Testis (tissue), 3 donors: ENCODE data around the gene TOX2. TPM values are rescaled to one million over a fixed set of nuclear protein-coding genes. Genes with fewer than 3 reads are reported as not detected.

Experiments used
- DNase-seq: peaks from one replicate; pipeline ENCODE4 v3.0.0-alpha.2; 2019
- H3K27ac ChIP-seq, 2 donors: fragments of 200-600 bp; sonication (generic); one replicate each; pipeline ENCODE4 v1.5.1; 2019
- H3K27me3 ChIP-seq: fragments of 200-600 bp; sonication (generic); one replicate; pipeline ENCODE4 v1.5.1; 2019
- H3K36me3 ChIP-seq: fragments of 200-600 bp; sonication (generic); one replicate; pipeline ENCODE4 v1.5.1; 2017; ENCODE audit warnings: low read depth; ENCODE audit errors: missing control alignments
- H3K4me1 ChIP-seq: fragments of 200-600 bp; sonication (generic); one replicate; pipeline ENCODE4 v1.5.1; 2019
- H3K4me3 ChIP-seq, 2 donors: fragments of 200-600 bp; sonication (generic); one replicate each; pipeline ENCODE4 v1.5.1; 2017 to 2019
- H3K9me3 ChIP-seq: fragments of 200-600 bp; sonication (generic); one replicate; pipeline ENCODE4 v1.5.1; 2017
- POLR2A ChIP-seq: fragments of 450-650 bp; IDR thresholded peaks from one replicate; pipeline ENCODE4 v1.6.1; 2017; ENCODE audit warnings: antibody characterized with exemption, mild to moderate bottlenecking, moderate library complexity
- WGBS, 2 donors: methylation state at CpG; one replicate each; pipeline ENCODE4 v1.1.5; 2018; 5-methylcytosine and 5-hydroxymethylcytosine counted together
- intact Hi-C: fragments of 100-400 bp; cut with DNase I; formaldehyde crosslinking; loops from one replicate; pipeline ENCODE4 v1.15.1; 2023; ENCODE audit warnings: low total_unique reads
- polyA plus RNA-seq: library from polyadenylated mRNA; stranded (reverse); fragments of 350-450 nt; fragmentation: Illumina TruSeq; extraction: RNeasy Lipid Tissue Mini Kit (QIAGEN cat#74804); gene quantifications from one replicate; pipeline ENCODE4 v1.2.3, GENCODE V29; 2014; ENCODE audit warnings: low read depth, low replicate concordance; ENCODE audit not compliant: insufficient read depth
- total RNA-seq, 2 donors: library from RNA; depleted of rRNA; stranded (reverse); fragments of >200 nt; gene quantifications; one replicate each; pipeline ENCODE4 v1.2.3, GENCODE V29; 2016
- TF ChIP-seq, protein P1 (sequence below), 3 experiments: fragments of 450-650 bp in 2 of 3; fragments of 200-600 bp in 1 of 3; sonication (generic) in 1 of 3; IDR thresholded peaks; one replicate each; pipeline ENCODE4 v1.5.1; 2016 to 2019; ENCODE audit warnings: antibody characterized with exemption in 3 of 3, mild to moderate bottlenecking in 2 of 3, moderate library complexity in 1 of 3

TOX2 gene
- total and polyA plus RNA-seq, 3 donors from 2014 or later = 43.8 to 67.0 (median 48.1) TPM

DNA sequence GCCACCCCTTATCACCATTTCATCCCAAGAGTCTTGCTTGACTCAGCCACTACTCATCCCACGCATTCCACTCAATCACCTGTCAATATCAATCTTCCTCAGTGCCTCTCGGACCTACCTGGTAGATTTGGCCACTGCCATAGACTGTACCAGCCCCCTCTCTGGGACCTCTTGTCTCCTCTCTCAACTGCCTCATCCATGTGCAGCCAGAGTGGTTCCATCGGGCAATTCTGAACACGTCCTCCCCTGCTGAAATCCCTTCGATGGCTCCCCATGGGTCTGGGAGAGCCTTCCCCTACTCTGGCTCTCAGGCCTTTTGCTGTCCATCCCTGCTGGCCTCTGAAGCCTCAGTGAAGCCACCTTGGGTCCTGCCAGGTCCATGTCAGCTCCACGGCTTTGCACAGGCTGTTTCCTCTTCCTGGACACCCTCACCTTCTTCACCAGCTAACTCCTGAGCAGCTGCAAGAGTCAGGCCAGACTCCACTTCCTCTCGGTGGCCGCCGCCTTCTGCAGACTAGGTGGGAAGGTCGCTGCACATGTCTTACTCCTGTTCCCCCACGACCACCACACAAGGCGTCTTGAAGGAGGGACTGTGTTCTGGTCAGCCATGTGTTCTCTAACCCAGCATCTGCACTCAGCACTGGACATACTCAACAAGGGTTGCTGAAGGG, 120.4 kb downstream of the TOX2 start:
- Histone ChIP-seq H3K27ac (no peak overlapping the region), H3K4me3 (no peak overlapping the region), H3K36me3 (no peaks in the 10 kb centered on the region), H3K27me3 (no peaks in the 10 kb centered on the region), H3K9me3 (no peaks in the 10 kb centered on the region), H3K4me1 (no peaks in the 10 kb centered on the region)
- WGBS, 2 donors = 84 to 85% methylated on average over 12 of the region's 12 CpGs
- TF ChIP-seq, protein P1, sequence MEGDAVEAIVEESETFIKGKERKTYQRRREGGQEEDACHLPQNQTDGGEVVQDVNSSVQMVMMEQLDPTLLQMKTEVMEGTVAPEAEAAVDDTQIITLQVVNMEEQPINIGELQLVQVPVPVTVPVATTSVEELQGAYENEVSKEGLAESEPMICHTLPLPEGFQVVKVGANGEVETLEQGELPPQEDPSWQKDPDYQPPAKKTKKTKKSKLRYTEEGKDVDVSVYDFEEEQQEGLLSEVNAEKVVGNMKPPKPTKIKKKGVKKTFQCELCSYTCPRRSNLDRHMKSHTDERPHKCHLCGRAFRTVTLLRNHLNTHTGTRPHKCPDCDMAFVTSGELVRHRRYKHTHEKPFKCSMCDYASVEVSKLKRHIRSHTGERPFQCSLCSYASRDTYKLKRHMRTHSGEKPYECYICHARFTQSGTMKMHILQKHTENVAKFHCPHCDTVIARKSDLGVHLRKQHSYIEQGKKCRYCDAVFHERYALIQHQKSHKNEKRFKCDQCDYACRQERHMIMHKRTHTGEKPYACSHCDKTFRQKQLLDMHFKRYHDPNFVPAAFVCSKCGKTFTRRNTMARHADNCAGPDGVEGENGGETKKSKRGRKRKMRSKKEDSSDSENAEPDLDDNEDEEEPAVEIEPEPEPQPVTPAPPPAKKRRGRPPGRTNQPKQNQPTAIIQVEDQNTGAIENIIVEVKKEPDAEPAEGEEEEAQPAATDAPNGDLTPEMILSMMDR (IDR thresholded peaks at IDR 0.05) = no peak
- intact Hi-C loops = no loop called here
- DNase-seq = no peak

DNA sequence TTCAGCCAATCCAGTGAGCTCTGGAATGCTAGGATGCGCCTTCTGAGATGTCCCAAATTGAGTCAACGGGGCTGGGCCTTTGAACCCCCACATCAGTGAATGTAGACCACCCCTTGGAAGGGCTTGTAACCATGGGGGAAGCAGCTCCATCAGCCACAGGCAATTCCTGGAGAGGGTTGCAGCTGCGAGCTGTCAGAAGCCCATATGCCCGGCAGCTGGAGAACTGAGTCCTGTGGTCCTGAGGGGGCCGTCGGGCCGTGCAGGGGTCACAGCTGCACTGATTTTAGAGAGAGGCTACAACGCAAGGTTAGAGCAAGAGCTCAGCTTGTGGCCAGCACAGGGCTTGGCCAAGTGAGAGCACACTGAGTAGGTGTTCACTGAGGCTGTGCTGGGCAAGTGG, 121.3 kb downstream of the TOX2 start:
- no peak for DNase-seq
- H3K9me3 ChIP-seq = no peaks in the 10 kb centered on the region
- WGBS, 2 donors = 78 to 84% methylated on average over 7 to 8 of the region's 8 CpGs
- H3K27ac ChIP-seq = no peak overlapping the region
- H3K36me3 ChIP-seq = no peaks in the 10 kb centered on the region
- intact Hi-C loops = no loop called here
- TF ChIP-seq, protein P1 (IDR thresholded peaks at IDR 0.05) = no peak
- TF ChIP-seq POLR2A = no peak
- H3K4me1 ChIP-seq = no peaks in the 10 kb centered on the region
- H3K4me3 ChIP-seq = no peak overlapping the region
- no peaks in the 10 kb centered on the region for H3K27me3 ChIP-seq

DNA sequence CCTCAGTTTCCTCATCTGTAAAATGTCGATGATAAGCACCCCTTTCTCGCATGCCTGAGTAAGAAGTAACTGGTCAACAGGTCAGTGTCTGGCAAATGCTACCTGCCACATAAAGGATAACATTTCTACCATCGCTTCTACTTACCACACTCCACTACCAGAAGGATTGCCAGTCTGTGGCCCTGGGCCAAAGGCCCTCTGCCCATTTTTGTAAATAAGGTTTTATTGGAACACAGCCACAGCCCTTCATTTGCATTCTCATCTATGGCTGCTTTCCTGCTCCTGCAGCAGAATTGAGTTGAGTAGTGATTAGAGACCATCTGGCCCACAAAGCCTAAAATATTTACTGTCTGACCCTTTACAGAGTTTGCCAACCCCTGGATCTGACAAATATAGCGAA, 121.8 kb downstream of the TOX2 start:
- Histone ChIP-seq H3K4me3 (no peak overlapping the region), H3K9me3 (no peaks in the 10 kb centered on the region), H3K4me1 (no peaks in the 10 kb centered on the region), H3K36me3 (no peaks in the 10 kb centered on the region), H3K27me3 (no peaks in the 10 kb centered on the region), H3K27ac (no peak overlapping the region)
- 84 to 93% methylated on average over 4 of the region's 4 CpGs for WGBS, 2 donors
- intact Hi-C loops = no loop called here
- no peak for TF ChIP-seq POLR2A
- no peak for DNase-seq

DNA sequence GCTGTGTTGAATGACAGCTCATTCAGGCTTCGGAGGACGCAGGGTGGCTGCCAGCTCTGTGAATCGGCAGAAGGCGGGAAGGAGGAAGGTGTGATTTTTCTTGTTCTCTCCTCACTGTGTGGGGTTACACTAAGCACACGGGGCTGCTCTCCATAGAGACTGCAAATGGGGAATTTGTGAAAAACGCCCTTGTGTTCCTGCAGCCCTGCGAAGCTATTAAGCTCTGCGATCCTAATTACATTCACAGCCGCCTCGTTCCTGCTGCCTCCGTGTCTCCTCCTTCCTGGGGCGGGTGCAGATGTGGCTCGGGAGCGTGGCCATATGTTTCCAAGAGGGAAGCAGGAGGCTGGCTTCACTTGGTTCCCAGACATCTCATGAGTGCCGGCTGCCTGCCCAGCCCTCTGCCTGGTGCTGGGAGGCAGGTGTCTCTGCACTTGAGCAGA, 124.0 kb downstream of the TOX2 start:
- intact Hi-C loops = no loop called here
- no peak for DNase-seq
- no peaks in the 10 kb centered on the region for H3K36me3 ChIP-seq
- WGBS, 2 donors = 38 to 43% methylated on average over 13 to 15 of the region's 15 CpGs
- H3K27ac ChIP-seq = no peak overlapping the region
- TF ChIP-seq, protein P1 (IDR thresholded peaks at IDR 0.05) = no peak
- TF ChIP-seq POLR2A = no peak
- no peak overlapping the region for H3K4me3 ChIP-seq
- H3K4me1 ChIP-seq = no peaks in the 10 kb centered on the region
- no peaks in the 10 kb centered on the region for H3K9me3 ChIP-seq
- no peaks in the 10 kb centered on the region for H3K27me3 ChIP-seq

DNA sequence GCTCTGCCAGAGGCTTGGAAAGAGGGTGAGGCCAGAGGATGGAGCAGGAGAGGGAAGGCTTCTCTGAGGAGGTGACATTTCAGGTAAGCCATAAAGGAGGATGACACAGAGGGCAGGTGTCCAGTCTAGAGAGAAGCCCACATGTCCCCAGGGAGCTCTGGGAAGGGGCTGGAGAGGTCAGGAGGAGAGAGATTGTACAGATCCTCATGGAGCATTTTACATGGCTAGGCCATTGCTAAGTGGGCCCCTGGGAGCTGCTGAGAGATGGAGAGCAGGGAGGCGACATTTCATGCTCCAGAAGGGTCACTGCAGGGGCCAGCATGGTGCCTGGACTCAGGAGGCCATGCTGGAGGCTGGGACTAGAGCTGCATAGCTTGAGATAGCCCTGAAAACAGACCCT, 124.5 kb downstream of the TOX2 start:
- H3K4me3 ChIP-seq = no peak overlapping the region
- 82 to 83% methylated on average over 1 of the region's 1 CpG for WGBS, 2 donors
- no peak for DNase-seq
- H3K36me3 ChIP-seq = no peaks in the 10 kb centered on the region
- H3K27me3 ChIP-seq = no peaks in the 10 kb centered on the region
- H3K9me3 ChIP-seq = no peaks in the 10 kb centered on the region
- intact Hi-C loops = no loop called here
- H3K27ac ChIP-seq = no peak overlapping the region
- no peaks in the 10 kb centered on the region for H3K4me1 ChIP-seq
- TF ChIP-seq, protein P1 (IDR thresholded peaks at IDR 0.05) = no peak
- TF ChIP-seq POLR2A = no peak
